OCI-LY1 (cell line): Measurements from ENCODE around the gene STX8.

Experiments used
- H2AFZ ChIP-seq: fragments of 200-600 bp; sonication (generic), shearing (Covaris generic); 2 replicates; pipeline ENCODE4 v1.6.0; 2014; ENCODE audit warnings: antibody characterized with exemption, mild to moderate bottlenecking, low read length
- H3F3A ChIP-seq: fragments of 200-600 bp; sonication (generic), shearing (Covaris generic); 2 replicates; pipeline ENCODE4 v1.6.0; 2014; ENCODE audit warnings: mild to moderate bottlenecking, antibody characterized with exemption, low read length, moderate library complexity; ENCODE audit not compliant: insufficient read depth
- H3K27ac ChIP-seq: fragments of 200-600 bp; sonication (generic); 2 replicates; pipeline ENCODE4 v1.5.1; 2014; ENCODE audit warnings: low read length, mixed run types, mild to moderate bottlenecking, low read depth; ENCODE audit not compliant: poor library complexity, severe bottlenecking
- H3K27me3 ChIP-seq: fragments of 200-600 bp; sonication (generic); 2 replicates; pipeline ENCODE4 v1.6.0; 2014; ENCODE audit warnings: antibody characterized with exemption, mild to moderate bottlenecking, low read length, moderate library complexity; ENCODE audit not compliant: insufficient read depth
- H3K36me3 ChIP-seq: fragments of 200-600 bp; sonication (generic); 2 replicates; pipeline ENCODE4 v1.6.1; 2014; ENCODE audit warnings: mild to moderate bottlenecking, antibody characterized with exemption, low read length, moderate library complexity, mixed read lengths; ENCODE audit not compliant: insufficient read depth
- H3K4me1 ChIP-seq: fragments of 200-600 bp; sonication (generic); 2 replicates; pipeline ENCODE4 v1.5.1; 2014; ENCODE audit warnings: mild to moderate bottlenecking, low read length, moderate library complexity; ENCODE audit not compliant: insufficient read depth, severe bottlenecking
- H3K4me2 ChIP-seq: fragments of 200-600 bp; sonication (generic), shearing (Covaris generic); 2 replicates; pipeline ENCODE4 v1.6.1; 2014; ENCODE audit warnings: low read length
- H3K4me3 ChIP-seq: fragments of 200-600 bp; sonication (generic); 2 replicates; pipeline ENCODE4 v1.5.1; 2014; ENCODE audit warnings: low read length, low read depth, mild to moderate bottlenecking, mixed read lengths; ENCODE audit not compliant: poor library complexity, severe bottlenecking
- H3K79me2 ChIP-seq: fragments of 200-600 bp; shearing (Covaris generic); 2 replicates; pipeline ENCODE4 v1.6.1; 2016; ENCODE audit warnings: mixed run types, low read length, mixed read lengths; ENCODE audit not compliant: insufficient read depth
- H3K9ac ChIP-seq: fragments of 200-600 bp; sonication (generic), shearing (Covaris generic); 2 replicates; pipeline ENCODE4 v1.6.1; 2014; ENCODE audit warnings: mild to moderate bottlenecking, low read length, mixed read lengths
- H3K9me2 ChIP-seq: fragments of 200-600 bp; sonication (generic), shearing (Covaris generic); 2 replicates; pipeline ENCODE4 v1.6.1; 2014; ENCODE audit warnings: low read depth, mild to moderate bottlenecking, low read length, mixed read lengths
- H3K9me3 ChIP-seq: fragments of 200-600 bp; shearing (Covaris generic); 2 replicates; pipeline ENCODE4 v1.6.1; 2014; ENCODE audit warnings: low read length, mixed read lengths
- H4K20me1 ChIP-seq: fragments of 200-600 bp; sonication (generic), shearing (Covaris generic); 2 replicates; pipeline ENCODE4 v1.6.0; 2016; ENCODE audit warnings: mild to moderate bottlenecking, low read length; ENCODE audit not compliant: insufficient read depth
- EZH2 ChIP-seq: fragments of 200-600 bp; sonication (generic), shearing (Covaris generic); IDR thresholded peaks from 2 replicates; pipeline ENCODE4 v1.8.0; 2017; ENCODE audit warnings: borderline replicate concordance, mixed run types, mild to moderate bottlenecking, antibody characterized with exemption, low read length, moderate library complexity, mixed read lengths
- TF ChIP-seq, protein P1 (sequence below): fragments of 200-600 bp; sonication (generic), shearing (Covaris generic); IDR thresholded peaks from 2 replicates; pipeline ENCODE4 v1.5.1; 2017; ENCODE audit warnings: mild to moderate bottlenecking, antibody characterized with exemption, low read length, moderate library complexity, mixed read lengths

STX8 gene

GRCh38 chr17:9285602-9286427 is 289.8 kb downstream of the STX8 start:
- no peak overlapping the region for H2AFZ ChIP-seq
- H3K9ac ChIP-seq = no peak overlapping the region
- no peak overlapping the region for H3K4me2 ChIP-seq
- no peaks in the 10 kb centered on the region for H3F3A ChIP-seq
- no peaks in the 10 kb centered on the region for H3K9me3 ChIP-seq
- TF ChIP-seq EZH2 = no peak
- TF ChIP-seq, protein P1, sequence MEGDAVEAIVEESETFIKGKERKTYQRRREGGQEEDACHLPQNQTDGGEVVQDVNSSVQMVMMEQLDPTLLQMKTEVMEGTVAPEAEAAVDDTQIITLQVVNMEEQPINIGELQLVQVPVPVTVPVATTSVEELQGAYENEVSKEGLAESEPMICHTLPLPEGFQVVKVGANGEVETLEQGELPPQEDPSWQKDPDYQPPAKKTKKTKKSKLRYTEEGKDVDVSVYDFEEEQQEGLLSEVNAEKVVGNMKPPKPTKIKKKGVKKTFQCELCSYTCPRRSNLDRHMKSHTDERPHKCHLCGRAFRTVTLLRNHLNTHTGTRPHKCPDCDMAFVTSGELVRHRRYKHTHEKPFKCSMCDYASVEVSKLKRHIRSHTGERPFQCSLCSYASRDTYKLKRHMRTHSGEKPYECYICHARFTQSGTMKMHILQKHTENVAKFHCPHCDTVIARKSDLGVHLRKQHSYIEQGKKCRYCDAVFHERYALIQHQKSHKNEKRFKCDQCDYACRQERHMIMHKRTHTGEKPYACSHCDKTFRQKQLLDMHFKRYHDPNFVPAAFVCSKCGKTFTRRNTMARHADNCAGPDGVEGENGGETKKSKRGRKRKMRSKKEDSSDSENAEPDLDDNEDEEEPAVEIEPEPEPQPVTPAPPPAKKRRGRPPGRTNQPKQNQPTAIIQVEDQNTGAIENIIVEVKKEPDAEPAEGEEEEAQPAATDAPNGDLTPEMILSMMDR = no peak
- H3K27ac ChIP-seq = no peak overlapping the region
- H3K4me1 ChIP-seq = no peaks in the 10 kb centered on the region
- no peaks in the 10 kb centered on the region for H3K27me3 ChIP-seq
- H3K79me2 ChIP-seq = no peaks in the 10 kb centered on the region
- no peak overlapping the region for H3K4me3 ChIP-seq
- H3K36me3 ChIP-seq = no peaks in the 10 kb centered on the region
- H4K20me1 ChIP-seq = no peaks in the 10 kb centered on the region
- H3K9me2 ChIP-seq = no peaks in the 10 kb centered on the region

- Histone ChIP-seq H3K9me3 (no peaks in the 10 kb centered on the region), H3K27ac (no peak overlapping the region), H3K4me1 (no peaks in the 10 kb centered on the region), H3F3A (no peaks in the 10 kb centered on the region), H3K4me2 (no peak overlapping the region), H2AFZ (no peak overlapping the region), H3K9me2 (no peaks in the 10 kb centered on the region), H4K20me1 (no peaks in the 10 kb centered on the region), H3K79me2 (no peaks in the 10 kb centered on the region), H3K36me3 (no peaks in the 10 kb centered on the region), H3K27me3 (no peaks in the 10 kb centered on the region), H3K9ac (no peak overlapping the region), H3K4me3 (no peak overlapping the region)
- TF ChIP-seq, protein P1 = no peak
- TF ChIP-seq EZH2 = no peak
Observed at GRCh38 chr17:9284884-9285283, 290.7 kb downstream of the STX8 start.

DNA sequence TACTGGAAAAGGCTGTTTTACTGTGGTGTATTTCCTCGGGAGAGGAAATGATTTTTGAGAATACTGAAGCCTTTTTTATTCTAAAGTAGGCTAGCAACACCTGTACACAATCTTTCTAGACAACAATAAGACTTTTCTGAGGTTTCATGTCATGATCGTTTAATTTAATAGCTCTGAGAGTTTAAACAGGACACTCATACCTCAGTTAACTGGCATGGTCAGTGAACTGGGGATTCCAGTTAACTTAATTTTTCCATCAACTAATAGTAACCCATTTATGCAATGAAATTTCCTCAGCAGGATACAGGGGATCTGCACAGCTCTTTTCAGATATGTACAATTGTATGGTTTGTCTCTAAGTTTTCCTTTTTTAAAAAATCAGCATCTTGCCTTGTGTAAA is 291.7 kb downstream of the STX8 start:
- H4K20me1 ChIP-seq = no peaks in the 10 kb centered on the region
- H3F3A ChIP-seq = no peaks in the 10 kb centered on the region
- no peak overlapping the region for H3K4me3 ChIP-seq
- TF ChIP-seq, protein P1 = no peak
- TF ChIP-seq EZH2 = no peak
- no peaks in the 10 kb centered on the region for H3K36me3 ChIP-seq
- no peaks in the 10 kb centered on the region for H3K9me2 ChIP-seq
- no peaks in the 10 kb centered on the region for H3K79me2 ChIP-seq
- no peak overlapping the region for H3K9ac ChIP-seq
- no peak overlapping the region for H2AFZ ChIP-seq
- H3K27me3 ChIP-seq = no peaks in the 10 kb centered on the region
- no peak overlapping the region for H3K4me2 ChIP-seq
- H3K27ac ChIP-seq = no peak overlapping the region
- no peaks in the 10 kb centered on the region for H3K9me3 ChIP-seq
- no peaks in the 10 kb centered on the region for H3K4me1 ChIP-seq
